Heart left ventricle (tissue), 16 donors: ENCODE data around the gene CSMD2. TPM values are rescaled to one million over a fixed set of nuclear protein-coding genes. Genes with fewer than 3 reads are reported as not detected.
A peak's percentile ranks its signal among the peaks of the same experiment; 100 is the strongest.

ENCODE experiments used
- ATAC-seq, 4 donors: fragments of 200-7000 bp; cut with Tn5 transposase; one replicate each; pipeline ENCODE4 v1.9.1; 2020 to 2022; ENCODE audit warnings: moderate library complexity in 4 of 4, mild to moderate bottlenecking in 3 of 4, moderate number of reproducible peaks in 1 of 4
- DNase-seq, 5 donors: peaks; one replicate each; pipeline ENCODE4 v3.0.0-alpha.2; 2020
- H3K27ac ChIP-seq, 12 donors: fragments of 200-600 bp; sonication (generic) in 4 of 12; one replicate each; pipeline versions ENCODE4 v1.5.0 to v1.8.0; 2016 to 2022; ENCODE audit warnings: mild to moderate bottlenecking in 2 of 12
- H3K27me3 ChIP-seq, 9 donors: fragments of 200-600 bp; sonication (generic) in 2 of 9; one replicate each; pipeline versions ENCODE4 v1.5.1 to v1.8.0; 2016 to 2022; ENCODE audit warnings: mild to moderate bottlenecking in 3 of 9
- H3K36me3 ChIP-seq, 9 donors: fragments of 200-600 bp; sonication (generic) in 2 of 9; one replicate each; pipeline versions ENCODE4 v1.5.0 to v1.8.0; 2018 to 2022; ENCODE audit warnings: mild to moderate bottlenecking in 2 of 9
- H3K4me1 ChIP-seq, 12 donors: fragments of 200-600 bp; sonication (generic) in 4 of 12; one replicate each; pipeline versions ENCODE4 v1.5.0 to v1.8.0; 2016 to 2022; ENCODE audit warnings: mild to moderate bottlenecking in 3 of 12
- H3K4me3 ChIP-seq, 12 donors: fragments of 200-600 bp; sonication (generic) in 4 of 12; one replicate each; pipeline versions ENCODE4 v1.5.0 to v1.8.0; 2017 to 2022; ENCODE audit warnings: mild to moderate bottlenecking in 9 of 12, moderate library complexity in 4 of 12
- H3K9me3 ChIP-seq, 12 donors: fragments of 200-600 bp; sonication (generic) in 4 of 12; one replicate each; pipeline versions ENCODE4 v1.5.0 to v1.8.0; 2016 to 2022; ENCODE audit warnings: mild to moderate bottlenecking in 1 of 12
- POLR2A ChIP-seq, 2 donors: fragments of 450-650 bp; IDR thresholded peaks; one replicate each; pipeline ENCODE4 v1.6.1; 2017; ENCODE audit warnings: antibody characterized with exemption in 2 of 2, mild to moderate bottlenecking in 2 of 2, moderate library complexity in 2 of 2
- WGBS, 4 donors: extraction: QIAGEN DNeasy Blood & Tissue Kit in 2 of 4; methylation state at CpG; one replicate each; pipeline versions ENCODE4 v1.1.5 to v1.1.7; 2013 to 2018; 5-methylcytosine and 5-hydroxymethylcytosine counted together
- intact Hi-C, 10 donors: fragments of 100-400 bp; cut with DNase I; formaldehyde crosslinking; loops; one replicate each; pipeline versions ENCODE4 v1.11.1 to v1.14.2; 2022
- polyA plus RNA-seq, 2 donors: library from polyadenylated mRNA; stranded (reverse); fragments of 200-250 nt; gene quantifications; one replicate each; pipeline ENCODE4 v1.2.3, GENCODE V29; 2013
- total RNA-seq, 9 donors: library from RNA; depleted of rRNA in 2 of 9; stranded (reverse); fragments of >200 nt in 2 of 9; fragmentation: NEBNext Ultra II Directional in 3 of 9; extraction: Animal tissue kit (Norgen Biotek cat#: 25700) in 3 of 9; gene quantifications; one replicate each; pipeline versions ENCODE4 v1.1.0 to v1.2.4, GENCODE V29; 2016 to 2023
- TF ChIP-seq, protein P1 (sequence below), 12 donors: fragments of 200-600 bp; sonication (generic) in 4 of 12; IDR thresholded peaks; one replicate each; pipeline versions ENCODE4 v1.5.0 to v1.8.0; 2018 to 2022; ENCODE audit warnings: antibody characterized with exemption in 12 of 12, mild to moderate bottlenecking in 5 of 12
- donor health status: ischemic (EF 13 %, LVEDD 7.1; RV severe dilation, severe dysfunction).
- donor health status: healthy with polysubstance abuse.
- donor health status: DM: no; HTN: yes; CAD: no.
- donor health status: DM: no; HTN: no; CAD: no.
- donor health status: ischemic (EF 25% LVEDD 6.9; RV normal size, moderate dysfunction).
- donor health status: ischemic (EF 25% LVEDD 5.7; RV mildly dilated, moderate dysfunction).
- donor health status: healthy.
- donor health status: DM: yes; HTN: yes; CAD: no.
- donor health status: ischemic (EF 35%, LVEDD 5.7; RV mildly dilated, moderate dysfunction).
- donor health status: nonischemic (EF 11% LVEDD 7.7; RV severe dilation, severe dysfunction).
- donor health status: DM: yes; HTN: yes; CAD: no.
- donor health status: PGD.
- donor health status: ischemic (EF 29% LVEDD 5.4; RV normal size, mild dysfunction).
- donor health status: nonischemic (EF 23%, LVEDD 6.1; RV moderate dilation, normal function).

Gene CSMD2
- total and polyA plus RNA-seq, 11 donors: 0.02 to 0.79 (median 0.22) TPM

DNA sequence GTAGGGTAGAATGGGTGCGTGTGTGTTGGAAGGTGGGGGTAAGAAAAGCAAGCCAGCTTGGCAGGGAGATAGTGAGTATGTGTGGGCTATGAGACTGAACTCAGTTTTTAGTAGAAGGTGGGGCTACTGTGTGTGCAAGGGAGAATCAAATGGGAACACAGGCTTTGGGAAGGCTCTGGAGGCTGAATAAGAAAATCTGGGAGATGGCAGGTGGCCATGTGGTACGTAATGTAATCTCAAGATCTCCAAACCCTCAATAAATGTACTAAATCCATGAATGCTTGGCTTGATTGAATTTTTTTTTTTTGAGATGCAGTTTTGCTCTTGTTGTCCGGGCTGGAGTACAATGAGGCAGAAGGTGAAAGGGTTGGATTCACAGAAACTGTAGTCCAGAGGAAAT, 696.1 kb downstream of the CSMD2 start:
- no peak overlapping the region for H3K4me3 ChIP-seq
- no peaks in the 10 kb centered on the region for H3K9me3 ChIP-seq
- no peaks in the 10 kb centered on the region for H3K27me3 ChIP-seq
- no peak for DNase-seq
- H3K36me3 ChIP-seq: no peaks in the 10 kb centered on the region
- WGBS, 4 donors: 83 to 92% (median 92%) methylated on average over 3 of the region's 3 CpGs
- intact Hi-C loops: loop anchor here in 7 of 10 donors (2.0 to 10.0 kb wide), 9 partner anchors 102 to 374 kb away; no protein-coding TSS in a partner anchor
- no peak for TF ChIP-seq POLR2A (IDR thresholded peaks at IDR 0.05)
- TF ChIP-seq, protein P1, sequence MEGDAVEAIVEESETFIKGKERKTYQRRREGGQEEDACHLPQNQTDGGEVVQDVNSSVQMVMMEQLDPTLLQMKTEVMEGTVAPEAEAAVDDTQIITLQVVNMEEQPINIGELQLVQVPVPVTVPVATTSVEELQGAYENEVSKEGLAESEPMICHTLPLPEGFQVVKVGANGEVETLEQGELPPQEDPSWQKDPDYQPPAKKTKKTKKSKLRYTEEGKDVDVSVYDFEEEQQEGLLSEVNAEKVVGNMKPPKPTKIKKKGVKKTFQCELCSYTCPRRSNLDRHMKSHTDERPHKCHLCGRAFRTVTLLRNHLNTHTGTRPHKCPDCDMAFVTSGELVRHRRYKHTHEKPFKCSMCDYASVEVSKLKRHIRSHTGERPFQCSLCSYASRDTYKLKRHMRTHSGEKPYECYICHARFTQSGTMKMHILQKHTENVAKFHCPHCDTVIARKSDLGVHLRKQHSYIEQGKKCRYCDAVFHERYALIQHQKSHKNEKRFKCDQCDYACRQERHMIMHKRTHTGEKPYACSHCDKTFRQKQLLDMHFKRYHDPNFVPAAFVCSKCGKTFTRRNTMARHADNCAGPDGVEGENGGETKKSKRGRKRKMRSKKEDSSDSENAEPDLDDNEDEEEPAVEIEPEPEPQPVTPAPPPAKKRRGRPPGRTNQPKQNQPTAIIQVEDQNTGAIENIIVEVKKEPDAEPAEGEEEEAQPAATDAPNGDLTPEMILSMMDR (IDR thresholded peaks at IDR 0.05): no peak
- no peak for ATAC-seq
- peaks cover 3 to 51% (median 35%) of the 10 kb centered on the region in 12 donors for H3K4me1 ChIP-seq
- no peak overlapping the region for H3K27ac ChIP-seq

DNA sequence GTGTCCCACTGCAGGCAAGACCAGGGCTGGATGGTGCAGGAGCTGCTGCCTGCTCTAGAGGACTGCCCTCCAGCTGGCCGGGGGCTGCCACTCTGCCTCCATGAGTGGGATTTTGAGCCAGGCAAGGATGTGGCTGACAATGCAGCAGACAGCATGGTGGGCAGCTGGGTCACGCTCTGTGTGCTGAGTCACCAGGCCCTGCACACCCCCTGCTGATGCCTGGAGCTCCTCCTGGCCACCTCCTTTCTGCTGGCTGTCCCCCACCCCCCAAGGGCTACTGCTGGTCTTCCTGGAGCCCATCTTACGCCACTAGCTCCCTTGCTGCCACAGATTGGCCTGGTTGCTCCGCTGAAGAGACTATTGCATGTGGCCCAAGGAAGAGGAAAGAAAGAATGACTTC, 696.5 kb downstream of the CSMD2 start:
- WGBS, 4 donors: 94 to 100% (median 95%) methylated on average over 2 to 4 of the region's 4 CpGs
- no peaks in the 10 kb centered on the region for H3K27me3 ChIP-seq
- no peak overlapping the region for H3K4me3 ChIP-seq
- DNase-seq: no peak
- peaks cover 3 to 48% (median 31%) of the 10 kb centered on the region in 12 donors for H3K4me1 ChIP-seq
- no peak overlapping the region for H3K27ac ChIP-seq
- TF ChIP-seq, protein P1 (IDR thresholded peaks at IDR 0.05): no peak
- TF ChIP-seq POLR2A (IDR thresholded peaks at IDR 0.05): no peak
- intact Hi-C loops: loop anchor here in 7 of 10 donors (2.0 to 10.0 kb wide), 9 partner anchors 101 to 374 kb away; no protein-coding TSS in a partner anchor
- no peaks in the 10 kb centered on the region for H3K9me3 ChIP-seq
- H3K36me3 ChIP-seq: no peaks in the 10 kb centered on the region
- no peak for ATAC-seq

DNA sequence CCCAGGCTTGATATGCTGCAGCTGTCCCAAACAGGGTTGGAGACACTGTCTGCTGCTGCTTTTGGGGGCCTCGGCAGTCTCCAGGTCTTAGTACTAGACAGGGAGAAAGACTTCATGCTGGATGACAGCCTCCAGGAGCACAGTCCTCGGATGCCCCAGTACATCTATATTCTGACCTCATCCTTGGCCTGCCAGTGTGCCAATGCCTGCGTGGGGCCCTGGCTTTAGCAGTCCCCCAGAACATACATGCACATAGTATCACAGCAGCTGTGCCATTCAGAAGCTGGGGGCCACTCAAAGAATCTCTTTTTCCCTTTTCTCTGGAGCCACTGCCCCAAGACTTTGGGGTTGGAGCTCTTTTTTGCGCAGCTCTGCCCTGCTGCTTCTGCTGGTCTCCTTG, 697.0 kb downstream of the CSMD2 start:
- Histone ChIP-seq H3K36me3 (no peaks in the 10 kb centered on the region), H3K27me3 (no peaks in the 10 kb centered on the region), H3K9me3 (no peaks in the 10 kb centered on the region), H3K4me1 (peaks cover 3 to 43% (median 26%) of the 10 kb centered on the region in 12 donors), H3K27ac (no peak overlapping the region), H3K4me3 (no peak overlapping the region)
- WGBS, 4 donors: 74 to 83% (median 80%) methylated on average over 4 of the region's 4 CpGs
- DNase-seq (no peak), ATAC-seq (no peak)
- intact Hi-C loops: loop anchor here in 7 of 10 donors (2.0 to 10.0 kb wide), 9 partner anchors 101 to 373 kb away; no protein-coding TSS in a partner anchor
- TF ChIP-seq, protein P1 (IDR thresholded peaks at IDR 0.05): no peak
- no peak for TF ChIP-seq POLR2A (IDR thresholded peaks at IDR 0.05)

DNA sequence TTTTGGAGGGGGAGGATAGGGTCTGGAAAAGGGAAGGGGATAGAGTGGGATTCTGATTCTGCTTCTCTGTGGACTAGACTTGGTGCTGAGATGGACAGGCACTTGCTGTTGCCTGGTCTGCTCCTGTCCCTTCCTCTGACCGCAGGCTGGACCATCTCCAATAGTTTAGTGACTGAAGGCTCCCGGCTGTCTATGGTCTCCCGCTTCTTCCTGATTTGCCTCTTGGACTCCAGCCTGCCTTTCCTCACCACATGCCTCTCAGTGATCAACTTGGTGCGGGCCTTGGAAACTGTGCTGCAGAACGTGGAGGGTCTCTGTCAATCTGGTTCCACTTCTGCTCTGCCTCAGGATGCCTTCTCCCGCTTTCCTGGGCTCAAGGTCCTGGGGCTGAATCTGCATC, 698.9 kb downstream of the CSMD2 start:
- Histone ChIP-seq H3K27me3 (no peaks in the 10 kb centered on the region), H3K9me3 (no peaks in the 10 kb centered on the region), H3K4me1 (peaks cover 0 to 48% (median 26%) of the 10 kb centered on the region in 12 donors), H3K27ac (peak overlapping the region in 2 of 12 donors; percentile 7 to 12), H3K4me3 (no peak overlapping the region), H3K36me3 (no peaks in the 10 kb centered on the region)
- 12 to 24% (median 21%) methylated on average over 6 of the region's 6 CpGs for WGBS, 4 donors
- ATAC-seq: peak in 2 of 4 donors; percentile 25 to 29
- peak in 4 of 5 donors; percentile 56 to 72 (median 65) for DNase-seq
- TF ChIP-seq POLR2A (IDR thresholded peaks at IDR 0.05): no peak
- TF ChIP-seq, protein P1 (IDR thresholded peaks at IDR 0.05): no peak
- intact Hi-C loops: loop anchor here in 7 of 10 donors (5.0 to 10.0 kb wide), 8 partner anchors 99 to 371 kb away; no protein-coding TSS in a partner anchor
